Activated CD8-positive, alpha-beta memory T cell treated with anti-CD3 and anti-CD28 coated beads, Interleukin-2, amount 50 U/mL, for 24 hours (primary cell): ENCODE data around the gene NOC2L.

ENCODE experiments used
- DNase-seq: peaks from one replicate; pipeline ENCODE4 v3.0.0-alpha.2; 2020; ENCODE audit errors: extremely low read depth

The NOC2L gene

DNA sequence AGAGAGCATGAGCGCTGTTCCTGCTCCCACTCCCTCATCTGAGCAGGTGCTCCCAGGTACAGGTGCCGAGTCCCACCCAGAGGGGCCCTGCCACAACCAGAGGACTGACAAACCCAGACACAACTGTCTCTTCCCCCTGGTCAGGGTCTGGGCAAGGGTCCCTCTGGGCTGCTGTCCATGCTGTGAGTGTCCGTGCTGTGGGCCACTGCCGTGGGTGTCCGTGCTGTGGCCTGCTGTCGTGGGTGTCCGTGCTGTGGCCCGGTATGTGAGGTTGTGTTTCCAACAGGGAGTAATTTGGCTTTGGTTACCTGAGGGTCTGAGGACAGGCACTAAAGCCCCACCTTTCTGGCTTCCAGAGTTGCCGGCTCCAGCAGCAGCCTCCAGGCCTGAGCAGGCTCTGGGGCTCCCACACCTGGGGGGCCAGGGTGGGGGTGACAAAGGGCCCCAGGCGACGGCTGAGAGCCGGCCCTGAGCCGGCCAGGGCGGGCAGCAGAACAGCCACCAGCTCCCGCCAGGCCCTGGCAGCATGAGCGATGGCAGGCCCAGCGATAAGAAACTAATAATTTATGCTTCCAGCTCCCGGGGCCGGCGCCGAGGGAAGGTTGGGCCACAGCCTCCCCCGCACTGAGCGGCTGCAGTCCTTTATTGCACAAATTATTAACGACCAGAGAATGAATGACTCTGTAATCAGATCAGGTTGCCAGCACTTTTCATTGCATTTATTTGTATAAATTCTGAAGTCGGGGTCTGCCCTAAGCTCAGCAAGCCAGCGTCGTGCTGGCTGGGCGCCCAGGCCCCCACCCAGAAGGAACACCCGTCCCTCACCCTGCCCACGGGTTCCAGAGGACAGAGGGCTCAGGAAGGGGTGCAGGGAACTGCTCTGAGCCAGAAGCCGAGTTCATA is 42.6 kb downstream of the NOC2L start:
- no peak for DNase-seq

DNA sequence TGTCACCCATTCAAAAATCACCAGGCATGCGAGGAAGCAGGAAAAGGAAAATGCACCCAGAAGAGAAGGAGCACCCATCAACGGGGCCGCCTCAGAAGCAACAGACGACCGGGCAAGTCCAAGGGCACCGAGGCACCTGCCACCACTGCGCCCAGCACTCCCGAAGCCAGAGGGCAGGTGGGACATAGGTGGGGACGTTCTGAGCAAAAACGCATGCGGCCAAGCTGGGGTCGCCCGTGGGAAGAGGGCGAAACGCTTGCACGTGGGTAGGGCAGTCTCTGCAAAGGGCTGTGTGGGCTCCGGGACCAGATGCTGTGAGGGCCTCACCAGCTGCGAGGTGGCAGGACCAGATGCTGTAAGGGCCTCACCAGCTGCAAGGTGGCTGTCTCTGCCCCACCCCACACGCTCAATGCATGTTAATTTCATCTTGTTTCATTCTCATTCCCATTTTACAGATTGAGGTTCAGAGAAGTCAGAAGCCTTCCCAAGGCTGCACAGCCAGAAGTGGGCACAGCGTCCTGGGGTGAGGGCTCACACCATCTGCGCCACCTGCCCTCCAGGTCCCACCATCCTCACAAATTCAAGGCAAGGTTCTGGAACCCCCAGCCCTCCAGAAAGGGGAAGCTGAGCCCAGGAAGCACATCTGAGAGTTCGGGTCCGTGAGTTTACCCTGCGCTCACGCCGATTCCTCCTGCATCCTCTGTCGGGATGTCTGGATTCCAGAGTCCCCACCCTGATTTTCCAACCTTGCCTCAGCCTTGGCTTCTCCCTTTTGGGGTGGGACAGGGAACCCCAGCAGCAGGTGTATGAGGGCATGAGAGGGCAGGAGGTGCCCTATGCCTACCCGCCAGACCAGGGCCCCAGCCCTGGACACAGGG is 43.5 kb downstream of the NOC2L start:
- DNase-seq: no peak

DNA sequence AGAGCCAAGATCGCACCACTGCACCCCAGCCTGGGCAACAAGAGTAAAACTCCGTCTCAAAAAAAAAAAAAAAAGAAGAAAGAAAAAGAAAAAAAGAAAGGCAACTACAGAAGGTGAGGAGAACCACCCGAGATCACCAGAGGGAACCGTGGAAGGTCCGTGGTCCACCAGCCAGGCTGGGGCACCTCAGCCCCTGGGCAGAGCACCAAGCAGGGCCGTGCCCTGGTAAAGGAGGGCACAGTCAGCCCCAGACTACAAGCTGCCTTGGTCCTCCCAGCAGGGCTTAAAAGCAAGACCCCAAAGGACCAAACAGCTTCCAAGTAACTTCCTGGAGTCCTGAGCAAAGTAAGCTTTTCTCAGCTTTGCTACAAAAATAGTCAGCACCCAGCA is 44.2 kb downstream of the NOC2L start:
- DNase-seq: no peak

DNA sequence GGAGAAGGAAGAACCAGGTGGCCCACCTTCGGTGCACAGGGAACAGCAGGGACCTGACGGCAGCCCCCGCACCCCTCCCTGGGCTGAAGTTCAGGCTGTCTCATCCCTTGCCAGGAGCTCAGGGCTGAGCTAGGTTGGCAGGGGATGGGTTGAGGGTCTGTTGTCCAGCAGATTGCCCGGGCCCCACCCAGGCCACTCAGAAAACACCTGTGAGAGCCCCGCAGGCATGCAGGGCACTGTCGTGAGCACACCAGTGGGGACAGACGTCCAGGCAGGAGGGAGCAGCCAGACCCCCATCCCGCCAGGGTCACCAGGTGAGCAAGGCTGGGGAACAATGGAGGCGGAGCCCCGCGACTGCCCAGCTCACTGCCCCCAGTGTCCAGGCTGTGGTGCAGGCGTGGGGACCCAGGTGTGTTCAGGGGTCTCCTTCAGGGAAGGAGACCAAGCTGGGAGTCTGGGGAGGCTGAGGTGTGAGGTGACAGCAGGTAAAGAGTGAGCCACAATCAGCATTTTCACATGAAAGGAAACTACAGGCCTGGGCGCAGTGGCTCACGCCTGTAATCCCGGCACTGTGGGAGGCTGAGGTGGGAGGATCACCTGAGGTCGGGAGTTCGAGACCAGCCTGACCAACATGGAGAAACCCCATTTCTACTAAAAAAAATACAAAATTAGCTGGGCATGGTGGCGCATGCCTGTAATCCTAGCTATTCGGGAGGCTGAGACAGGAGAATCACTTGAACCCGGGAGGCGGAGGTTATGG is 44.7 kb downstream of the NOC2L start:
- no peak for DNase-seq

DNA sequence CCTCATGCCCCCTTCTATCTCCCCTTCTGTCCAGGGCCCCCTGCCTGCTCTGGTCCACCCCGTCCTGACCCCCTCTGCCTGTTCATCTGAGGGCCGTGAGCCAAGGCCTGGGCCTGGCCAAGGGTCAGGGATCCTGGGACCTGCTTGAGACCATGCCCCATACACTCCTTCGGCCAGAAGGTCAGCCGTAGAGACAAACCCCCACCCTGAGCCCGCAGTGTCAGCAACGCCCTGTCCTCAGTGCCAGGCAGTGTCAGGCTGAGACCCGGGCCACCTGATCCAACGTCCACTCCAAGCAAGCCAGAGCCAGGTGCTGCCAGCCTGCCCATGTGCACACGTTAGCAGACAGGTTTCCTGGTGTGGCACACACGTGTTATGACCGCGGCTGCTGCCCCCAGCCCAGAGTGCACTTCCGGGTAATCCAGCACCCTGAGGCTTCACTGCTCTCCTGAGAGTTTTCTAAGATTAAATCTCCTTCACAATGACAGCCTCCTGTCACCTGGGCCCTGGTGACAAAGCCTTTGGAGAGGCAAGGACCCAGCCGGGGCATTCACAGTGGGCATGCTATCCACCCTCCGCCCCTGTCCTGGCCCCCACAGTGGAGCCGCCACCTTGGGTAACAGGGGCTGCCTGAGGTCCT is 45.4 kb downstream of the NOC2L start:
- no peak for DNase-seq

DNA sequence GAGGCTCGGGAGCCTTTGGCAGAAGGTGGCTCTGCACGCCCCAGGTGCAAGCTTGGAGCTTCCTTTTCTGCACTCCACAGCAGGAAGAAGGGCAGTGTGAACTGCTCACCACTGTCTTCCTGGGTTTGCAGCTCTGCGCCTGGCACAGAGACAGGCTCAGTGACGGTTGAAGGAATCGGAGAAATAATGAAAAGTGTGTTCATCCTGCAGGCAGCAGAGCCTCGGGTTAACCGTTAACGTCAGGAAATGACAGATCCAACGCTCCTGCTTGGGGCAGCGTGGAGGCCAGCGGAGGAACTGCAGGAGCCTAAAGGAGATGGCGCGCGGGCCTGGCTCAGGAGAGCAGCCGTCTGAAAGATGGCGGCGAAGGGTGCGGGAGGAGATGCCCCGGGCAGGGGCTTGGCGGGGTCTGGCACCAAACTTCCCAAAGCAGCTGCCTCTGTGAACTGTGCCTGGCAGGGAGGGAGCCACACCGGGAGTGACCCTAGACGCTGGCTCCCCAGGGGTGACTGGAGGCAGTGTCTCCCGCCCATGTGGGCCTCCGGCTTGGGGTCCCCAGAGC is 46.2 kb downstream of the NOC2L start:
- DNase-seq: no peak

DNA sequence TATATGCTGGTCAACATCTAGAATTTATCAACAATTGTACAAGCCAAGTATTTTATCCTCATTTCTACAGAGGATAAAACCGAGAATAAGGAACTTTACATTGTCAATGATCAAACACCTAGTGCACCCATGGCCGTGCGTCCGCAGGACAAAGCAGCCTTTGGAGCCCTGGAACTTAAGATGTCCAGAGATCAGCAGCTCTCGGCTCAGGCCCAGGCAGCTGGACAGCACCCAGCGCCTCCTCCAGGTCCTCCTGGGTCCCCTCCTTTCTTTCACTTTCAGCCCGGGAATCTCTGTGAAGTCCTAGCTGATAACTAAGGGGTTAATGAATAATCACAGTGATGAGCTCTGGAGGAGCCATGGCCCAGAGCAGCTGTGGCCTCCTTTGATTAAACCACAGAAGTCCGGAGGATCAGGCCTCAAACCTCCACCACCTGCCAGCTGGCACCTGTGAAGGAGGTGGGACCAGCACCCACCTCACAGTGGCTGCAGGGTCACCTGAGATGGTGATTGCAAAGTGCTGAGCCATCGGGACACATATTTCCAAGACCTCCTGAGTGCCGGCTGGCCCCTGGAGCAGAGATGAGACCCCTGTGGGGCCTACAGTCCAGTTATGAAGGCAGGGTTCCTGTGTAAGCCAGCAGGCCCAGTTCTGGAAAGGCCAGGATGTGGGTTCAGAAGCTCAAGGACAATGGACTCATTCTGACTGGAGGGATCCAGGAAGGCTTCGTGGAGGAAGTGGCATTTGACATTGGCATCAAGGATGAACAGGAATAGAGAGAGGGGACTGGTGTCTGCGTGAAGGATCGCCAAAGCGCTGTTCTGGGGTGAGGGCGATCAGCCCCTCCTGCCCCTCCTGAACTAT is 46.9 kb downstream of the NOC2L start:
- no peak for DNase-seq

DNA sequence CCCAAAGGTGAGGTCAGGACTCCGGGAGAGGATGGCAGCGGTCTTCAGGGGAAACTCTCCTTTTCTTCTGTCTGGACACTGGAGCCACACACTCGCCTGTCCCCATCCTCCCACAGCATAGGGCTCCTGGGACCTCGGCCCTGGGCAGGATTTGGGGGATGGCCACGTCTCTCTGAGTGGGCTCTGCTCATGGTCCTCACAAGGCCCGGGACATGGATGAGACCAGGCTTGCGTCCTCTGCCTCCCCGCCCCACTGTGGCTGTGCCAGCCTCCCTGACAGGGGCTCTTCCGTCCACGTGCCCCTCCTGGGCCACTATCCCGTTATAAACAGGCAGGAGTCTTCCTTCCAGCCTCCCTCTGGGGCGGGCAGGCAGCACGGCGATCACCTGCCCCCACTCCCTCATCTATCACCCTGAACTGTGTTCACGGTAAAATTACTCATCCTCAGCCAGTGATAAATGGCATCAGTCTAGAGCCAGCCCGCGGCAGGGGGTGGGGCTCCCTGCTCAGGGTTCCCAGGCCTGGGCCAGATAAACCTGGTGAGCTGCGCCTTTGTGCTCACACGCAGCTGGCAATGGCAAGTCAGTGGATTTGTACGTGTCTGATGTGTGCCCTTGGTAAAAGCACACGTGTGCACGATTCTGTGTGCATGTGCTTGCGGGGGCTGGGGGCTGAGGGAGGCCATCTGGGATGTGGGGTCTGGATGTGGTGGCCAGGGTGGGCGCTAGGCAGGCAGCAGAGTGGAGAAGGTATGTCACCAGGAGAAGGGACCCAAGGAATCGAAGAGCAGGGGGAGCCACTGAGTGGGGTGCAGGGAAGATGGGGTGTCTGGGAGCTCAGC is 48.0 kb downstream of the NOC2L start:
- no peak for DNase-seq

DNA sequence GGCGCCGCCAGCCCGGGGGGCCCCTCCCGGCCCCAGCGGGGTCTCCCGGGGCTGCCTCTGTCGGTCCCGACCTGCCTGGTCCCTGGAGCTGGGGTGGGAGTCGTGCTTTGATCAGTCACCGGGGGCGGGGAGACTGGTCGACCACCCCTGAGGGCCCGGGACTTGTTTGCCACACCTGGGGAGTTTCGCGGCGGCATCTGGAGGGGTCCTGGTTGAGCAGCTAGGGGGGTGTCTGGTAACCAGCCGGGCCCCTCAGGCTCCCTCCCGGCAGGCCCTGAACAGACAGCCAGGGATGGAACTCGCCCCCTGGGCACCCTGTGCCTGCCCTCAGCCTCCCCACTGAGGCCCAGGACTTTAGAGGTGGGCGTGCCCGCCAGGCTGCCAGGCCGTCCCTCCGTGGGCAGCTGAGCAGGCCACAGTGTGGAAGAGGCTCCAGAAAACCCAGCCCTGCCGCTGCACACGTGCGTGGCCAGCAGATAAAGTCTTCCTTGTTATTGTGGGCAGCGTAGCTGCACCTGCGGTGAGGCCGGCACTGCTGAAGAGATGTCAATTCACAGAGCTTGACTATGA is 48.7 kb downstream of the NOC2L start:
- no peak for DNase-seq

DNA sequence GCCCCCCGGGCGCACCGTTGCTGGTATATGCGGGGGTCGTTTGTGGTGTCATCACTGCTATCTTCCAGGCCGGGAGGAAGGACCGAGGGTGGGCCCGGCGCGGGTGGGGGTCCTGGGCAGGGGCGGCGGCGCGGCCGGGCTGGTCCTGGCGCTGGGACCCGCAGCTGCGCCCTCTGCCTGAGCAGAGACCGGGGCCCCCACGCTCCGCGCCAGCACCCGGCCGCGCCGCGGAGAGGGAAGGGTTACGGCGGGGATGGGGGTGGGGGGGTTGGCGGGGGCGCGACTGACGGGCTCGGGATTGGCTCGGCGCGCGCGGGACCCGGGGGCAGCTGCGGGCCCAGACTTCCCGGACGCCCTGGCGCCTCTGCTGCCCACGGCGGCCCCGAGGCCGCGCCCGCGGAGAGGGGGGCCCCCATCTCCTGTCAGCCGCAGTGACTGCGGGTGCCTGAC is 49.2 kb downstream of the NOC2L start:
- no peak for DNase-seq

DNA sequence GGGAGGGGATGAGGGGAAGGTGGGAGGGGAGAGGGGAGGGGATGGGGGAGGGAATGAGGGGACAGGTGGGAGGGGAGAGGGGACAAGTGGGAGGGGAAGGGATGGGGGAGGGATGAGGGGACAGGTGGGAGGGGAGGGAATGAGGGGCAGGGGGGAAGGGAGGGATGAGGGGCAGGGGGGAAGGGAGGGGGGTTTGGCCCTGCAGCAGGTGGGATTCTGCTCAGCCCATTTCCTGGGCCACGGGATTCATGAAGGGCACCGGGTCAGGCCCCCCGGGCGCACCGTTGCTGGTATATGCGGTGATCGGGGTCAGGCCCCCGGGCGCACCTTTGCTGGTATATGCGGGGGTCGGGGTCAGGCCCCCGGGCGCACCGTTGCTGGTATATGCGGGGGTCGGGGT is 50.4 kb downstream of the NOC2L start:
- DNase-seq: no peak

DNA sequence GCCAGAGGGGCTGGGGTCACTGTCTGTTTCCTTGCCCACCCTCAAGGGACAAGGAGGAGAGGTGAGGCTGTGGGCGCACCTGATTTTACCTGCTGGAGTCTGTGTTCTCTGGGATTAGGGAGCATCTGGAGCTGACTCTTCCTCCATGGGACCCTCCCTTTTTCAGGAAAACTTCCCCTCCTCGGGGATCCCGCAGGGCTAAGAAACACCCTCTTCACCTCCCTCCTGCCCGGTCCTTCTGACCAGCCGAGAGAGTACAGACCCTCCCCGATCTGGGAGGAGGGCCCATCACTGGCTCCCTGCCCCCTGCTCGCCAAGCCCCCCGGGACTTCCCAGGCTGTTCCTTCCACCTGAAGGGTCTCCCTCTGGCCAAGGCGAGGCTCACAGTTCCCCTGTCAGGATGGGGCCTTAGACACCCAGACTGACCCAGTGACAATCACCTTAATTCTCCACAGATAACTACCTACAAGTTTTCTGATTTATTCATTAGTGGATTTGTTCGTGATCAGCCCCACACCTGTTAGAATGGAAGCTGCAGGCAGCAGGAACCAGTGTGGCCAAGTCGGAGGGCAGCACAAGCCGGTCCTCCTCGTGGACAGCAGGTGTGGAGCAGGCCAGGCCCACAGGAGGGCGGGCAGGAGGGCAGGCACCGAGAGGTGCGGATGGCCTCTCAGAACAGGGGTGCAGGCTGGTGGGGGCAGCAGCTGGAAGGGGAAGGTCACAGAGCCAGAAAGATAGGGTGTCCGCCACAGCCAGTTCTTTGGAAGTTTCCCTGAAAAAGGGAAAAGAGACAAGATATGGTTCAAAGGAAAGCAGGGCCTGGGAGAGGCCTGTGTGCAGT is 51.2 kb downstream of the NOC2L start:
- DNase-seq: no peak

DNA sequence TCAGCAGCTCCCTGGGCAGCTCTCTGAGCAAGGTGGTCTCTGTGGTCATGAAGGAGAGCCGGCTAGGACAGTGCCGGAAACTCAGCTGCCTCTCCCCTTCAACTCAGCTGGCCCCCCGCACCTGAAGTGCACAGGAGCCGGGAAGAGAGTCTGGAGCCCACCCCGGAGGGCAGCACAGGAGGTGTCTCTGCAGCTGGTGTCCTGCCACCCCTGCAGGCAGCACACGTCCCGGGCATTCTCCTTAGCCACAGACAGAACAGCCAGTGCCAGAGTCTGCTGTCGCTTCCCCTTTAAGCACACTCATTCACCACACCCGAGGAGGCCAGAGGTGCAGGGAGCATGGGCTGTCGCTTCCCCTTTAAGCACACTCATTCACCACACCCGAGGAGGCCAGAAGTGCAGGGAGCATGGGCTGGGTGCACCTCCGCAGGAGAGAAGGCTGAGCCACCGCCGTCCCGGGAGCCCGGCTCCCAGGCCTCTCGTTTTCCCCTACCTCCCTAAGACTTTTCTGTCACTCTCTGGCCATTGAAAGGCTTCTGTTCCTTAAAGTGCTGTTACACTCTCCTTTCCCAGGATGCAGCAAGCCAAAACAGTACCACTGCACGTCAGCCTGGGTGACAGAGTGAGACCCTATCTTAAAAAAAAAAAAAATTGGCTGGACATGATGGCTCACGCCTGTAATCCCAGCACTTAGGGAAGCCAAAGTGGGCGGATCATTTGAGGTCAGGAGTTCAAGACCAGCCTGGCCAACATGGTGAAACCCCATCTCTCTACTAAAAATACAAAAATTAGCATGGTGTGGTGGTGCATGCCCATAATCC is 52.2 kb downstream of the NOC2L start:
- no peak for DNase-seq

DNA sequence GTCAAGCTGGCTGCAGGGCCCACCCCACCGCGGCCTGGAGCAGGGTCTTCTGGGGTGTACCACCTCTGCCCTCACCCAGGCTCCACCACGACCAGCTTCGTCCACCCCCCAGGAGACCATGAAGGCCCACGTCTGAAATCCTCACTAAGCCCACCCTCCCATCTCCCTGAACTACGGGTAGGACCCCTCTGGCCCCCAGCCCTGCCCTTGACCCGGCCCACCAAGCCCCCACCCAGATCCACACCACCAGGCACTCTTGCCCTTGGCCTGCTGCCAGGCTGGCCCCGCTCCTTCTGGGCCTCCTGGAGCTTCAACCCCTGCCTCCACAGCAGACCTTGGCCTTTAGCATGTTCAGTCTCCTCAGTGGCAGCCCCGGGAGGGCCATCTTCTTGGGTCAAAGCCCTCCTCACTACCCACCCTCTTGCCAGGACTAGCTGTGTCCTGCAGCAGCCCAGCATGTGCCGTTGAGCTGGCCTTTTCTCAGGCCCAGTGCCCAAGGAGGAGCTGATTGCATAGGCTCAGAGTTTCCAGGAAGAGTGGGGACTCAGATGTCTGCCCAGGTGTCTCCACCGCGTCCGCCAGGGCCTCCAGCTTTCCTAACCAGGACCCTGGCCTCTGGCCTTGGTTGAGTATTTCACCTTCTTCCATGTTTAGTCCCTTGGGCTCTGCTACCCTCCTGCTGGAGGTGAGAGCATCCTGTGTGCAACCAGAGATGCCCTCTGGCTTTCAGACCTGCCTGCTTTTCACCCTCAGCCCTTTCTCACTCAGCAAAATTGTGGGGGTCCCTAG is 53.1 kb downstream of the NOC2L start:
- no peak for DNase-seq

DNA sequence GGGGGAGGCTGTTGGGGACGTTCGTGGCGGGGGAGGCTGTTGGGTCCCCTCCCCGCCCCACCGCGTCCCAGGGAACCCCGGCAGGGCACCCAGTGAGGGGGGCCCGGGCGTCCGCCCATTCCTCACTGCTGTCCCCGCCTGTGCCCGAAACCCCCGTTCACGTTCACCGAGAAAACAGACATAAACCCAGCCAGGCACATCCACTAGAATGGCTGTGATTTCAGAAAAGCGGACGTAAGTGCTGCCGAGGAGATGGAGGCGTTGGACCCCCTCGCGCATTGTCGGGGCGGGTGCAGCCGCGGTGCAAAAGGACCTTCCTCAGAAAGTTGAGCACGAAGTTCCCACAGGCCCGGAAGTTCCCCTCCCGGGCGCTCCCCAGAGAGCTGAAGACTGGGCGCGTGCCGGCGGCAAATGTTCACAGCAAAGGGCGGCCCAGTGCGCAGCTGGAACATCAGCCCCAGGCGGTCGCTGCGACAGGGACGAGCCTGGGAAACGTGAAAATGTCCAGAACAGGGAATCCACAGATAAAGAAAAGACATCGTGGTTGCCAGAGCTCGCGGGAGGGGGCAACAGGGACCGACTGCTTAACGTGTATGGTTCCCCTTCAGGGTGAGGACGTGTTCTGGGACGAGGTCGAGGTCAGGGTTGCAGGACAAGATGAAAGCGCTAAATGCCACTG is 53.8 kb downstream of the NOC2L start:
- no peak for DNase-seq
